HepG2 (cell line): Measurements from ENCODE around the gene FOXA3. TPM values are rescaled to one million over a fixed set of nuclear protein-coding genes. Genes with fewer than 3 reads are reported as not detected.
A peak's percentile ranks its signal among the peaks of the same experiment; 100 is the strongest.

Source experiments
- ATAC-seq: fragments of 200-7000 bp; cut with Tn5 transposase; 3 replicates; pipeline ENCODE4 v1.9.1; 2020; ENCODE audit warnings: mild to moderate bottlenecking, moderate library complexity
- BruUV-seq: library from RNA; stranded (reverse); fragments of 400-500 nt; replicated peaks from 2 replicates; lab custom pipeline; 2021; lab: Mats Ljungman, UMichigan
- CTCF ChIA-PET: fragments of 300-600 bp; formaldehyde crosslinking; extraction: SDS; loops from one replicate; lab custom pipeline; 2021; ENCODE audit warnings: low total read pairs, inconsistent platforms, low intra/inter-chr PET ratio; lab: Yijun Ruan, JAX
- POLR2A ChIA-PET: fragments of 350-600 bp; sonication (Branson Sonifier 250); formaldehyde crosslinking; loops from one replicate; lab custom pipeline; 2020; ENCODE audit warnings: antibody characterized with exemption, inconsistent platforms; lab: Yijun Ruan, JAX
- DNase-seq: peaks from one replicate; pipeline ENCODE4 v3.0.0-alpha.2; 2015; ENCODE audit warnings: low spot score
- FAIRE-seq: peaks from 3 replicates; lab custom pipeline; 2011; peaks lifted over from hg19 to GRCh38; lab: Jason Lieb, UNC
- H2AFZ ChIP-seq: one replicate; pipeline ENCODE4 v1.6.1; 2011; ENCODE audit warnings: low read length, inconsistent platforms
- H3K27ac ChIP-seq: fragments of 300-600 bp; 3 replicates; pipeline ENCODE4 v1.8.0; 2011; ENCODE audit warnings: mixed run types, mild to moderate bottlenecking, mixed read lengths, low read length, inconsistent platforms; ENCODE audit not compliant: insufficient read depth; ENCODE audit errors: extremely low read length
- H3K27me3 ChIP-seq, 2 experiments: fragments of 200-600 bp in 1 of 2; 2 replicates in 1 of 2; 3 replicates in 1 of 2; pipeline versions ENCODE4 v1.6.0 to v1.8.0; 2011; ENCODE audit warnings: low read length in 2 of 2, mild to moderate bottlenecking in 2 of 2, moderate library complexity in 2 of 2, inconsistent platforms in 1 of 2; ENCODE audit not compliant: insufficient read depth in 2 of 2, control insufficient read depth in 1 of 2
- H3K36me3 ChIP-seq, 2 experiments: fragments of 200-600 bp in 1 of 2; replicated peaks in 1 of 2; 2 replicates in 1 of 2; 3 replicates in 1 of 2; pipeline versions ENCODE4 v1.5.1 to v1.8.0; 2011; ENCODE audit warnings: low read length in 2 of 2, inconsistent platforms in 1 of 2; ENCODE audit not compliant: insufficient read depth in 2 of 2, control insufficient read depth in 1 of 2
- H3K4me1 ChIP-seq: 2 replicates; pipeline ENCODE4 v1.5.1; 2012; ENCODE audit warnings: low read length, inconsistent platforms; ENCODE audit not compliant: insufficient read depth
- H3K4me2 ChIP-seq: 2 replicates; pipeline ENCODE4 v1.6.0; 2011; ENCODE audit warnings: low read depth, low read length, inconsistent platforms
- H3K4me3 ChIP-seq, 3 experiments: fragments of 200-600 bp in 1 of 3; sonication (generic), shearing (Covaris generic) in 1 of 3; replicated peaks in 1 of 3; 2 replicates each; pipeline ENCODE4 v1.5.1; 2011 to 2016; ENCODE audit warnings: low read length in 3 of 3, inconsistent platforms in 2 of 3, low read depth in 2 of 3, mild to moderate bottlenecking in 2 of 3, control low read depth in 1 of 3, mixed read lengths in 1 of 3; ENCODE audit not compliant: insufficient read depth in 1 of 3
- H3K79me2 ChIP-seq: one replicate; pipeline ENCODE4 v1.6.1; 2011; ENCODE audit warnings: low read length, inconsistent platforms; ENCODE audit not compliant: insufficient read depth
- H3K9ac ChIP-seq: 2 replicates; pipeline ENCODE4 v1.6.0; 2011; ENCODE audit warnings: mild to moderate bottlenecking, low read depth, low read length, inconsistent platforms; ENCODE audit not compliant: insufficient read depth
- H3K9me3 ChIP-seq: 2 replicates; pipeline ENCODE4 v1.5.1; 2012; ENCODE audit warnings: mild to moderate bottlenecking, low read length
- H4K20me1 ChIP-seq: 2 replicates; pipeline ENCODE4 v1.6.0; 2011; ENCODE audit warnings: inconsistent platforms, mild to moderate bottlenecking, low read length, moderate library complexity; ENCODE audit not compliant: insufficient read depth
- AKAP8 ChIP-seq: sonication (generic); formaldehyde crosslinking; IDR thresholded peaks from 2 replicates; pipeline ENCODE4 v1.5.1; 2020; ENCODE audit warnings: mild to moderate bottlenecking, missing genetic modification reagents
- FOXA1 ChIP-seq, 2 experiments: fragments of 450-650 bp in 1 of 2; sonication (generic) in 1 of 2; formaldehyde crosslinking in 1 of 2; IDR thresholded peaks; 2 replicates each; pipeline versions ENCODE4 v1.4.0 to v1.6.1; 2016 to 2020; ENCODE audit warnings: missing genetic modification reagents in 1 of 2
- NFATC3 ChIP-seq: sonication (generic); formaldehyde crosslinking; IDR thresholded peaks from 2 replicates; pipeline ENCODE4 v1.5.1; 2020; ENCODE audit warnings: mild to moderate bottlenecking, missing genetic modification reagents
- ZC3H4 ChIP-seq: sonication (generic); formaldehyde crosslinking; IDR thresholded peaks from 2 replicates; pipeline ENCODE4 v1.4.0; 2020; ENCODE audit warnings: missing genetic modification reagents, borderline replicate concordance
- ZNF878 ChIP-seq: sonication (generic); formaldehyde crosslinking; IDR thresholded peaks from 2 replicates; pipeline ENCODE4 v1.8.1; 2023; ENCODE audit warnings: mild to moderate bottlenecking, missing genetic modification reagents, moderate library complexity
- WGBS: methylation state at CpG from one replicate; pipeline ENCODE4 v1.1.6; 2017; ENCODE audit warnings: low lambda C conversion rate; 5-methylcytosine and 5-hydroxymethylcytosine counted together
- in situ Hi-C: cut with HindIII; loops from 2 replicates; pipeline ENCODE4 v1.10.0; 2017; ENCODE audit warnings: low pct_unique_long_range_greater_than_20kb; ENCODE audit not compliant: extremely low pct_ligation_motif_present
- intact Hi-C: fragments of 100-400 bp; cut with micrococcal nuclease; formaldehyde crosslinking; loops from one replicate; pipeline ENCODE4 v1.10.0; 2022; ENCODE audit not compliant: unreplicated experiment
- polyA plus RNA-seq, 8 experiments: library from polyadenylated mRNA; depleted of rRNA in 3 of 8; stranded (reverse) in 7 of 8; unstranded in 1 of 8; fragments of >200 nt; fragmentation: Illumina TruSeq in 4 of 8; extraction: Trizol in 4 of 8; gene quantifications; 2 replicates each; pipeline versions ENCODE4 v1.2.1 to v1.2.3, GENCODE V29; 2011 to 2016; ENCODE audit warnings: low read depth in 4 of 8, missing spikeins in 1 of 8, mixed read lengths in 1 of 8; ENCODE audit not compliant: insufficient read depth in 1 of 8
- total RNA-seq, 5 experiments: library from RNA; depleted of rRNA; stranded (reverse); fragments of >200 nt; fragmentation: Illumina TruSeq; extraction: Trizol; gene quantifications; 2 replicates each; pipeline ENCODE4 v1.2.3, GENCODE V29; 2016; ENCODE audit warnings: low read depth in 1 of 5
- TF ChIP-seq, protein P1 (sequence below): sonication (generic); formaldehyde crosslinking; IDR thresholded peaks from 2 replicates; pipeline ENCODE4 v1.4.0; 2020; ENCODE audit warnings: missing genetic modification reagents, mild to moderate bottlenecking, borderline replicate concordance

Gene FOXA3
- total and polyA plus RNA-seq, 2 of the 13 experiments (the other 11 are each of a cell fraction or from before 2014, with no cell fraction given): 29.8 to 47.6 TPM

- Histone ChIP-seq H4K20me1 (no peaks in the 10 kb centered on the region), H3K4me3 (no peak overlapping the region), H3K79me2 (no peaks in the 10 kb centered on the region), H3K4me2 (no peak overlapping the region), H3K9me3 (no peaks in the 10 kb centered on the region), H3K27me3 (no peaks in the 10 kb centered on the region), H3K4me1 (no peaks in the 10 kb centered on the region), H3K36me3 (peaks cover 18 to 41% of the 10 kb centered on the region in 2 experiments), H2AFZ (no peak overlapping the region), H3K27ac (no peak overlapping the region), H3K9ac (no peak overlapping the region)
- no TSS peak for BruUV-seq
- in situ Hi-C loops (no loop called here), intact Hi-C loops (no loop called here)
- no peak for ATAC-seq
- no peak for DNase-seq
- TF ChIP-seq FOXA1 (IDR thresholded peaks at IDR 0.05) (no peak), FOXA1 (CRISPR knock-in tag; IDR thresholded peaks at IDR 0.05) (no peak), NFATC3 (CRISPR knock-in tag) (no peak)
- TF ChIP-seq, protein P1, sequence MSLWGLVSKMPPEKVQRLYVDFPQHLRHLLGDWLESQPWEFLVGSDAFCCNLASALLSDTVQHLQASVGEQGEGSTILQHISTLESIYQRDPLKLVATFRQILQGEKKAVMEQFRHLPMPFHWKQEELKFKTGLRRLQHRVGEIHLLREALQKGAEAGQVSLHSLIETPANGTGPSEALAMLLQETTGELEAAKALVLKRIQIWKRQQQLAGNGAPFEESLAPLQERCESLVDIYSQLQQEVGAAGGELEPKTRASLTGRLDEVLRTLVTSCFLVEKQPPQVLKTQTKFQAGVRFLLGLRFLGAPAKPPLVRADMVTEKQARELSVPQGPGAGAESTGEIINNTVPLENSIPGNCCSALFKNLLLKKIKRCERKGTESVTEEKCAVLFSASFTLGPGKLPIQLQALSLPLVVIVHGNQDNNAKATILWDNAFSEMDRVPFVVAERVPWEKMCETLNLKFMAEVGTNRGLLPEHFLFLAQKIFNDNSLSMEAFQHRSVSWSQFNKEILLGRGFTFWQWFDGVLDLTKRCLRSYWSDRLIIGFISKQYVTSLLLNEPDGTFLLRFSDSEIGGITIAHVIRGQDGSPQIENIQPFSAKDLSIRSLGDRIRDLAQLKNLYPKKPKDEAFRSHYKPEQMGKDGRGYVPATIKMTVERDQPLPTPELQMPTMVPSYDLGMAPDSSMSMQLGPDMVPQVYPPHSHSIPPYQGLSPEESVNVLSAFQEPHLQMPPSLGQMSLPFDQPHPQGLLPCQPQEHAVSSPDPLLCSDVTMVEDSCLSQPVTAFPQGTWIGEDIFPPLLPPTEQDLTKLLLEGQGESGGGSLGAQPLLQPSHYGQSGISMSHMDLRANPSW (CRISPR knock-in tag): no peak
- 89% methylated on average over 12 of the region's 20 CpGs for WGBS
- POLR2A ChIA-PET: interaction anchor here (1.0 kb wide), 1 partner anchor 62 kb away, joined by 3 read pairs; no protein-coding TSS in a partner anchor
- no peak for FAIRE-seq
- CTCF ChIA-PET: interaction anchor here (1.8 kb wide), 1 partner anchor 63 kb away, joined by 4 read pairs; no protein-coding TSS in a partner anchor
Measured at GRCh38 chr19:45820413-45821102, 43.6 kb upstream of the FOXA3 start.

- intact Hi-C loops (no loop called here), in situ Hi-C loops (no loop called here)
- POLR2A ChIA-PET: no interaction called here
- no peak overlapping the region for H3K4me2 ChIP-seq
- DNase-seq (no peak), ATAC-seq (no peak), FAIRE-seq (no peak)
- BruUV-seq: no TSS peak
- H2AFZ ChIP-seq: no peak overlapping the region
- no peaks in the 10 kb centered on the region for H3K27me3 ChIP-seq
- no peaks in the 10 kb centered on the region for H4K20me1 ChIP-seq
- H3K36me3 ChIP-seq: peaks cover 20 to 47% of the 10 kb centered on the region in 2 experiments
- 98% methylated on average over 8 of the region's 8 CpGs for WGBS
- no peaks in the 10 kb centered on the region for H3K9me3 ChIP-seq
- H3K27ac ChIP-seq: no peak overlapping the region
- H3K79me2 ChIP-seq: no peaks in the 10 kb centered on the region
- CTCF ChIA-PET: no interaction called here
- H3K4me1 ChIP-seq: no peaks in the 10 kb centered on the region
- H3K9ac ChIP-seq: no peak overlapping the region
- no peak overlapping the region for H3K4me3 ChIP-seq
- TF ChIP-seq ZC3H4 (CRISPR knock-in tag): no peak
- TF ChIP-seq AKAP8 (CRISPR knock-in tag): 0 out of 2 replicates have a peak, but pooled peaks have one; percentile 24
- TF ChIP-seq ZNF878 (CRISPR knock-in tag): no peak
Measured at GRCh38 chr19:45821103-45821521, 43.0 kb upstream of the FOXA3 start.
